Fibroblast of pulmonary artery (primary cell): ENCODE results near the gene NSD1.
"Not testable (repeated sequence)": the region's sequence is repeated elsewhere in the genome, so short reads cannot be mapped to it uniquely, and the experiment has no call there.

Experiments used
- DNase-seq: peaks from one replicate; pipeline ENCODE4 v3.0.0-alpha.2; 2010; ENCODE audit warnings: low read depth
- H3K4me3 ChIP-seq: replicated peaks from 2 replicates; pipeline ENCODE4 v1.5.1; 2011; ENCODE audit warnings: low read depth, mild to moderate bottlenecking, control low read depth, low read length, moderate library complexity
- CTCF ChIP-seq: IDR thresholded peaks from 2 replicates; pipeline ENCODE4 v1.5.1; 2011; ENCODE audit warnings: mild to moderate bottlenecking, control low read depth, low read length, inconsistent platforms; ENCODE audit errors: missing control alignments

Gene NSD1

GRCh38 chr5:177334781-177335700, 201.5 kb downstream of the NSD1 start:
- no peak for DNase-seq
- no peak overlapping the region for H3K4me3 ChIP-seq
- TF ChIP-seq CTCF, result no peak

- no peak for TF ChIP-seq CTCF
- no peak overlapping the region for H3K4me3 ChIP-seq
- no peak for DNase-seq
Measured at GRCh38 chr5:177335701-177336065, 202.1 kb downstream of the NSD1 start.

- TF ChIP-seq CTCF, result peak; percentile 23
- DNase-seq, result peak; percentile 15
- H3K4me3 ChIP-seq, result no peak overlapping the region
Measured at GRCh38 chr5:177336112-177336511, 202.5 kb downstream of the NSD1 start.

GRCh38 chr5:177336603-177337494, 203.3 kb downstream of the NSD1 start:
- H3K4me3 ChIP-seq, result no peak overlapping the region
- TF ChIP-seq CTCF, result no peak
- no peak for DNase-seq

GRCh38 chr5:177338251-177339106, 204.9 kb downstream of the NSD1 start:
- TF ChIP-seq CTCF, result no peak
- no peak for DNase-seq

GRCh38 chr5:177339107-177339638, 205.6 kb downstream of the NSD1 start:
- H3K4me3 ChIP-seq, result no peak overlapping the region
- DNase-seq, result no peak
- TF ChIP-seq CTCF, result no peak

More at GRCh38 chr5:177338251-177339106, 204.9 kb downstream of the NSD1 start:
- H3K4me3 ChIP-seq, result no peak overlapping the region

- not testable (repeated sequence) for H3K4me3 ChIP-seq, DNase-seq
Measured at GRCh38 chr5:177343000-177343399, 209.4 kb downstream of the NSD1 start.
